GM18951 (cell line): ENCODE measurements around the gene GMDS.

ENCODE experiments used
- POLR2A ChIP-seq: IDR thresholded peaks from 4 replicates; pipeline ENCODE4 v1.6.1; 2011; ENCODE audit warnings: mild to moderate bottlenecking; ENCODE audit not compliant: insufficient read length, insufficient read depth; ENCODE audit errors: extremely low read depth
- in situ Hi-C: fragments of 300-500 bp; cut with MboI; formaldehyde crosslinking; loops from one replicate; pipeline ENCODE4 v1.12.0; 2022; ENCODE audit warnings: low sequenced_read_pairs, mixed read lengths, inconsistent platforms; ENCODE audit not compliant: unreplicated experiment

GMDS gene

DNA sequence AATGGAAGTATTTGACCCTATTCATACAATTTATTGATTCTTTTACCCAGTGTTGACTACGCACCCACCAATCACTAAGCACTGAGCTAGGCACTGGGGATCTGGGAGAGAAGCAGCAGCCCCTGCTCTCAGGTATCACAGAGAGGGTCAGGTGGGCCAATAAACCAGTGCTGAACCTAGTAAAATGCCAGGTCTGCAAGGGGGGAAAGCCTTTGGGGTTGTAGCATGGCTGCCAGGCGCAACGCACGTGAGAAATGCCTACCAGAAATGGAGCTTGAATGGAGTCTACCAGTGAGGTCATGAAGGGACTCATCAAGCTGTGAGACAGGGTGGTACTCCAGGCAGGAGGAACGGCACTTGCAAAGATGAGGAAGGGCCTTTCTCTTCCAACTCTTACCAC is 313.6 kb downstream of the GMDS start:
- in situ Hi-C loops, result no loop called here
- TF ChIP-seq POLR2A, result no peak

DNA sequence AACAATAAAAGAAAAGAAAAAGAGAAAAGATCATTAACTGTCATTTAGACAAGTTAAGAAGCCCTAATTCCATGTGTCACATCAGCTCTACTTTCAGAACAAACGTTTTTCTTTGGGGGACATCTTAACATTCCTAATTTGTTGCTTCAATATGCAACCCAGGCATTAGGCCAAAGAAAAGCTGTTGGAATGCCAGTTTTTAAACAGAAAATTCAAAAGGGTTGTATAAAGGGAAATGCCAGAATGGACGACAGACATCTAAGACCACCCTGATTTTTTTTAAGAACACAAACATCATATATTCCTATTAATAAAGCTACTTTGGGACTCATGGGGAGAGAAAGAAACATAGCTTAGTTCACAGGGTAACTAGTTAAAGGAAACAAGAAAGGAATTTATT is 315.0 kb downstream of the GMDS start:
- in situ Hi-C loops, result no loop called here

DNA sequence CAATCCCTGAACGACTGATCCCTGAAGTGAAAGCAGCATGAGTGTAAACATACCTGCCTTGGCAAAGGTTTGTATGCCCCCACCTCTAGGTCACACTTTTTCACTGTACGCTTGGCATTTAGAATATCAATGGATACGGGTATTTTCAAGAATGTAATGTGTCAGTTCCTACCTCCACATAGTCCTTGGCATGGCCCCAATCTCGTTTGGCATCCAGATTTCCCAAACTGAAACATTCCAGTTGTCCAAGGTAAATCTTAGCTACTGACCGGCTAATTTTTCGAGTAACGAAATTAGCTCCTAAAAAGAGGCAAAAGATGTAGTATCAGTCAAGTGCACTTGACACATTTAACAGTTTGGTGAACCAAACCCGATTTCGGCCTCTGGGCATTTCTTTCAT is 315.5 kb downstream of the GMDS start:
- in situ Hi-C loops, result no loop called here
- no peak for TF ChIP-seq POLR2A

More for the DNA sequence above, 315.0 kb downstream of the GMDS start:
- no peak for TF ChIP-seq POLR2A

DNA sequence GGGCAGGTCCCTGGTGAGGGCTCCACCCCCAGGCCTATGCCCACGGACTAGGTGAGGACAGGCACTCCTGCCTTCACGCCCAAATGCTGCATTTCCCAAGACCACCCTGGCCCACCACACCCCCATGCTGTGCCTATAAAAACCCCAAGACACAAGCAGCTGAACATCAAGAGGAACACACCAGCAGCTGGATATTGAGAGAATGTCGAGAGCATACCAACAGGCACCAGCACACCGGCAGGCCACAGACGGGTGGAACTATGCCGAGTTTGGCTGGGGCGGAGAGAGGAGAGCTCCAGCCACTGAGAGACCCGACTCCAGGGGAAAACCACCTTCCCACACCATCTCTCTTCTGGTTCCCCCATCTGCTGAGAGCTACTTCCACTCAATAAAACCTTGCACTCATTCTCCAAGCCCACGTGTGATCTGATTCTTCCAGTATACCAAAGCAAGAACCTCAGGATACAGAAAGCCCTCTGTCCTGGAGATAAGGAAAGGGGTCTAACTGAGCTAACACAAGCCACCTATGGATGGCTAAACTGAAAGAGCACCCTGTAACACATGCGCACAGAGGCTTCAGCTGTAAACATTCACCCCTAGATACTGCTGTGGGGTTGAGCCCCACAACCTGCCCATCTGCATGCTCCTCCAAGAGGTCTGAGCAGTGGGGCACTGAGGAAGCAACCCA is 319.5 kb downstream of the GMDS start:
- in situ Hi-C loops, result no loop called here
- no peak for TF ChIP-seq POLR2A

DNA sequence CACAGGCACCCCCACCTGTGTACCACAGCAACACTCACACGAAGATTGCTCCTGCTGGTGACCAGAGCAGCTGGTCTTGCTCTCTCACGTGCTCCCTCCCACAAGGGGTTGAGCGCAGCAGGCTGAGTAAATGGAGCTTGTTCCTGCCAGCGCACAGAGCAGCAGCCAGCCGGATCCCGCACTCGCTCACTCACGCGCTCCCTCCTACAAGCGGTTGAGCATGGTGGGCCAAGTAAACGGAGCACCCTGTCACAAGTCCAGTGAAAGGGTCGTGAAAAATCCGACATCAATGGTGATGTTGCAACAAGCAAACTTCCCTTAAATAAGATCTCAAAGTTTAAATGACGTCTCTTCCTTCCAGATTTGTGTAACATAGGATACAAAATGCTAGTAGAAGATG is 322.0 kb downstream of the GMDS start:
- TF ChIP-seq POLR2A, result no peak
- in situ Hi-C loops, result no loop called here

DNA sequence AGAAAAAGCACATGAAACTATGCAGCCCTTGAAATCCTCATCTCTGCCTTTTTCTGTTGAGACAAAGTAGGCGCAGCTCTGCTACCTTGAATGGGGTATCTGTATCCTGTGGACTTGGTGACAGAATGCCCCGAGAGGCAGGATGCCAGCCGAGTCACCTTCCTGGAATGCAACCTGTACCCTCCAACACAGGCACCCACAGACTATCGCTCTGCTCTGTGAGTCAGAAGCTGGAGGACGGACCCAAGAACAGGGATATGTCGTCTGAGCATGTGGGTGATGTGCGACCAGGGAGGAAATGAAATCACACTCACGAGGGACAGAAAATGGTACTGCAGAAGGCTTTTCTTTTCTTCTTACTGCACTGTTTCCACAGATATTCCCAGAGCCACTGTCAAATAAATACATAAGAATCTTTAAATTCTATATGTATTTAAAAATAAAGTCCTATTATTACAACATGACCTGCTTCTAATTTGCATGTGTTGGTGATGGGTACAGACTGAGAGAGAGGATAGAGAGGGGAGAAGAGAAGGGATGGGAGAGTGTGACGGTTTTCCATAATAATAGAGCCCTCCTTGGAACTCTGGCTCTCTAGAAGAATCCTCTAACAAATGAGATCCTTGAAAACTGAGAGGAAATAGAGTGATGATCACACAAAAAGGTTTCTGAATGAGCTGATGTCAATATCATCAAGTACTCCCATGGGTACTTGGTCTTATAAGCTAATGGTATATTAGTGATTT is 327.6 kb downstream of the GMDS start:
- TF ChIP-seq POLR2A, result no peak
- in situ Hi-C loops, result no loop called here

DNA sequence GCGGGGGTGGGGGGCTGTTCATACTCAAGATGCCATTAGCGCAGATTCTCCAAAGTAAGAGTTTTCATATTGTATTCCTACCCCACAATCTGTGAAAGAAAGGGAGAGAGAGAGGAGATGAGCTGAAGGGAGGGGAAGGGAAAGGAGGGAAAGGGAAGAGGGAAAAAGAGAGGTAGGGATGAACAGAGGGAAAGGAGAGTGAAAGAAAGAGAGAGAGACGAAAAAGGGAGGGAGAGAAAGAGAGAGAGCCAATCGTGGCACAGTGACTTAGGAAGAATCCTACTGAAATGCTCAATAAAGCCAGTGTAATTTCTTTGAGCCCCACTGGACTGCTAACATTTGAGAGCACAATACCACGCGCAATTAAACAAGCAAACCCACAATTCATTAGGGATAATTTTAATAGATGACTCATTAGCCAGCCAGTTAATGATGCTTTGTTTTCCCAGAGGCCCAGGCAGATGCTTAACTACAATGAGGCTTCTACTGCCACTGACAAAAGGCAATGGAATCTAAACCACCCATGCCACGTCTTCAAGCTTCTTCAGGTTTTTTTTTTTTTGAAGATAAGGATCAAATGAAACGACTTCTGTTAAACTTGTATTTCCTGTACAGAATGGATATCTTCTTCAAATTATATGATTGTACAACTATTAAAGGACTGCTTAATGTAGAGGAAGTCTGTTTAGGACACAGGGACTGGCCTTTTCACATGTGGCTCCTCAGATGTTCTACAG is 328.9 kb downstream of the GMDS start:
- no peak for TF ChIP-seq POLR2A
- in situ Hi-C loops, result no loop called here

DNA sequence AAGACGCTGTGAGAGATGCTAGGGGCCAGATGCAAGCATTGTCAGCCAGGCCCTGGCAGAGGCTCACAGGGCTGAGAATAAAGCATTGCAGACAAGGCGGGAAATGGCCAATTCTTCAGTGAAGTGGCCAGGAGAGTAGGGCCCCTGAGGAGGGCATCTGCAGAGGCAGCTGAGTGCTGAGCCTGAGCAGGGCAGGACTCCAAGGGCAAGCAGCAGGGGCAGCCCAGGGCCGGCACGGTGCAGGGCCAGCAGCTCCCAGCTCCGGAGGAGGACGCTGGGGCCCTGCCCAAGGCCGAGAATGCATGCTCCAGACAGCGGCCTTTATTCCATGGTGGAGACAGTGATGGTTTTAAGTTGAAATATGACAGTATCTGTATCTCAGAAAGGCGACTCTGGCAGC is 330.2 kb downstream of the GMDS start:
- in situ Hi-C loops, result no loop called here
- TF ChIP-seq POLR2A, result no peak

DNA sequence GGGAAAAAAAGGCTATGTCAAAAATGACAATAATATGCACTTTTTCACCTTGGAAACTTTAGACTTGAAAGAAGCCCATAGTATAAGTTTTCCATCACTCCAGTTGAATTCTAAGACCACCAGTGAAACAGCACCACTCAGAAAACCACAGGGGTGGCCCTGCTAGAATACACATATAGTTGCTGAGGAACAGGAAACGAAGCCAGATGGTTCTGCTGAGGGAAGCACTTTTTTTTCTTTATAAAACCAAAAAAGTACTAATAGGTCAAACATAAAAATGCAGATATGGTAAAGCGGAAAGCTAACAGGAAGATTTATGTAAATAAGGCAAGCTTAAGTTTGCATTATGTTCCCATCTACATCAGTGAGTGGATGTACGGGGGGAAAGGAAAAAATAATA is 331.8 kb downstream of the GMDS start:
- in situ Hi-C loops, result no loop called here
- TF ChIP-seq POLR2A, result no peak

DNA sequence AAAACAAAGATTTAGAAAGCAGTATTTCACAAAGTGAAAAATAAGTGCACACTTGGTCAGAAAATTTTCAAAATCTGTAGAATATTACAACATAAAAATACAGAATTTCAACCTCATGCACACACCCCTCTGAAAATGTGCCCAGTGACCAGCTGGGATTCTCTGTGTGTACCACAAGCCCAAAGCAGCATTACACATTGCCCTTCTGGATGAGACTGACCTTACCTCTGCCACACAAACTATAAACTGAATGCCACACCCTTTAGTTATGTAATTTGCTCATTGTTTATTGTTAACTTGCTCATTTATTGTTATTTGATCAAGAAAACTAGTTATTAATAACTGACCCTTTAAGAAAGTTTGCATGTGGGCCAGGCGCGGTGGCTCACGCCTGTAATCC is 332.7 kb downstream of the GMDS start:
- TF ChIP-seq POLR2A, result no peak
- in situ Hi-C loops, result no loop called here

DNA sequence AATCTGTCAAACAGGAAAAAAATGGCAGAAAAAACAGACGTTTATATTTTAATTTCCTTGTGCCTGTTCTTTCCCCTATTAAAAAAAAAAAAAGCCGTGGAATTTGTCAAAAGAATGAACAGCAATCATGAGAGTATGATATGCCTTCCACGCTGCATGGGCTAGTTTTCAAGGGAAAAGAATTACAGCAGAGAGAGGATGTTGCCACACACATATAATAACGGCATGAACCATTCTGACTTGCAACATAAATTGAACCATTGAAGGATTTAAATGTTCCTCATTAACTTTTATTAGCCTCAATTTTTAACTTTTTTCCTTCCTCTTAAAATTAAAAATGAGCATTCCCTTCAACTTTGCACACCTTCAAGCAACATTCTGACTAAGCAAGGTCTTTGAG is 333.9 kb downstream of the GMDS start:
- in situ Hi-C loops, result no loop called here
- TF ChIP-seq POLR2A, result no peak

DNA sequence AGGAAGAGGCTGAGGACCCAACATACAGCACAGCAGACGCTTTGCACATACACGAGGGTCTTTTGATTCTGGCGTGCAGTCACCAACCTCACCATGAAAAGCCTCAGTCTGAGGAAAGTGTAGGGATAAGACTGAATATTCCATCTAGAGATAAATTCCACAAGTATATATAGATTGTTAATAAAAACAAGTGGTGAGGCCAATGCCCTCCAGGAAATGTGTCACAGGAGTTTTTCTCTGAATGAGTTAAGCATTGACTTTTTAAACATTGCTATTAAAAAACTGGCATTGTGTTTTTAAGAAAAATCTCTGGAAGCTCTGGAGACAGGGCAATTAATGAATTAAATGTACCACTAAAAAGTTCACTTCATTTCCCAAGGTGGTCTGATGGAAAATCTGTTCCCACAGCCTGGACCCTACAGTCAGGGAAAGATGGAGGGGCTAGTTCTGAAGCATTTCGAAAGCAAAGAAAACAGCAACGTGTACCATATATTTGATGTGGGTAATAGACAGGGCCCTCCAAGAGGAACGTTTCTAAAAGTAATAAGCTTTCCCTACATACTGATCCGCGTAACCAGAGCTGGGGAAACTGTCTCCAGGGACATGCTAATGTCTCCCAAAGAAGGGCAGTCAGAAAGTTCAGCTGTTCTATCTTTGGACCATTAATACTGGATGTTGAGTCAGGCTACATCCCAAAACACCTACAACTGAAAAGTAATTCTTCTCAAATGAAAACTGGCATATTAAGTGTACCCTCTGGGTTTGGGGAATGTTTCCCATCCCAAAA is 334.6 kb downstream of the GMDS start:
- TF ChIP-seq POLR2A, result no peak
- in situ Hi-C loops, result no loop called here

DNA sequence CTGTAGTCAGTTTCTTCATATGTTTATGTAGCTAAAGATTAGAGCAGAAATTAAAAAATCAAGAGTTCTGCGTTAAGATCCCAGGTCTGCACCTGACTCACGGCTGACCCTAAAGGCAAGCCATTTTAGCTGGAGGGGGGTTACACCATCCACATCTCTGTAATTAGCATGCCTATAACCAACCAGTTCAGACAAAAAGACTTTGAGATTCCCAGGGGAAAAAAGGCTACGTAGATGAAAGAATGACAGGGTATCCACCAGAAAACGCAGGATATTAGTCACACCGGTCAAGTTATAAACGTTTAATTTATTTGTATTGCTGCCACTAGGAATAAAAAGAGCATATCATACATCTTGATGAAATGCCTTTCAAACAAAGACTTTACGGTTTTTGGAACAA is 336.6 kb downstream of the GMDS start:
- TF ChIP-seq POLR2A, result no peak
- in situ Hi-C loops, result no loop called here
